Spleen (tissue), 11 donors: ENCODE data around the gene PTRH1. TPM values are rescaled to one million over a fixed set of nuclear protein-coding genes. Genes with fewer than 3 reads are reported as not detected.

Source experiments
- DNase-seq: peaks from one replicate; pipeline ENCODE4 v3.0.0-alpha.2; 2020
- H3K27ac ChIP-seq, 8 donors: fragments of 200-600 bp; sonication (generic) in 7 of 8; 1 replicate in 4 of 8; 2 replicates in 4 of 8; pipeline versions ENCODE4 v1.5.0 to v1.8.0; 2016 to 2021; ENCODE audit warnings: inconsistent platforms in 4 of 8, mild to moderate bottlenecking in 4 of 8, moderate library complexity in 1 of 8
- H3K27me3 ChIP-seq, 7 donors: fragments of 200-600 bp; sonication (generic) in 6 of 7; replicated peaks in 1 of 7; 1 replicate in 4 of 7; 2 replicates in 3 of 7; pipeline versions ENCODE4 v1.5.0 to v1.8.0; 2016 to 2021; ENCODE audit warnings: inconsistent platforms in 3 of 7, mild to moderate bottlenecking in 1 of 7
- H3K36me3 ChIP-seq, 6 donors: fragments of 200-600 bp; sonication (generic) in 5 of 6; 1 replicate in 4 of 6; 2 replicates in 2 of 6; pipeline versions ENCODE4 v1.5.0 to v1.8.0; 2016 to 2021; ENCODE audit warnings: inconsistent platforms in 2 of 6
- H3K4me1 ChIP-seq, 6 donors: fragments of 200-600 bp; sonication (generic) in 5 of 6; 1 replicate in 3 of 6; 2 replicates in 3 of 6; pipeline versions ENCODE4 v1.5.0 to v1.8.0; 2016 to 2021; ENCODE audit warnings: inconsistent platforms in 3 of 6
- H3K4me3 ChIP-seq, 8 donors: fragments of 200-600 bp; sonication (generic) in 7 of 8; 1 replicate in 4 of 8; 2 replicates in 4 of 8; pipeline versions ENCODE4 v1.5.0 to v1.8.0; 2016 to 2021; ENCODE audit warnings: inconsistent platforms in 4 of 8, mild to moderate bottlenecking in 4 of 8, moderate library complexity in 2 of 8
- H3K9me3 ChIP-seq, 8 donors: fragments of 200-600 bp; sonication (generic) in 7 of 8; 1 replicate in 4 of 8; 2 replicates in 4 of 8; pipeline versions ENCODE4 v1.5.0 to v1.8.0; 2016 to 2021; ENCODE audit warnings: inconsistent platforms in 4 of 8
- CTCF ChIP-seq, 11 experiments: fragments of 200-600 bp in 7 of 11; fragments of 450-650 bp in 4 of 11; sonication (generic) in 4 of 11; IDR thresholded peaks in 8 of 11; conservative IDR thresholded peaks in 3 of 11; 1 replicate in 7 of 11; 2 replicates in 4 of 11; pipeline versions ENCODE4 v1.4.0 to v1.8.0; 2016 to 2021; ENCODE audit warnings: antibody characterized with exemption in 11 of 11, inconsistent platforms in 4 of 11, mild to moderate bottlenecking in 1 of 11
- POLR2A ChIP-seq, 3 donors: fragments of 450-650 bp; IDR thresholded peaks; one replicate each; pipeline ENCODE4 v1.5.1; 2017; ENCODE audit warnings: antibody characterized with exemption in 3 of 3, mild to moderate bottlenecking in 1 of 3
- POLR2AphosphoS5 ChIP-seq, 3 donors: sonication (generic); formaldehyde crosslinking; IDR thresholded peaks; one replicate each; pipeline ENCODE4 v1.5.1; 2017; ENCODE audit warnings: antibody characterized with exemption in 3 of 3
- WGBS, 5 donors: extraction: QIAGEN DNeasy Blood & Tissue Kit in 3 of 5; methylation state at CpG; one replicate each; pipeline versions ENCODE4 v1.1.5 to v1.1.7; 2013 to 2018; 5-methylcytosine and 5-hydroxymethylcytosine counted together
- intact Hi-C: fragments of 100-400 bp; cut with DNase I; formaldehyde crosslinking; loops from one replicate; pipeline ENCODE4 v1.15.0; 2023; ENCODE audit warnings: low total_unique reads
- polyA plus RNA-seq, 3 donors: library from polyadenylated mRNA; stranded (reverse); fragments of 200-250 nt; gene quantifications; one replicate each; pipeline ENCODE4 v1.2.1, GENCODE V29; 2013
- total RNA-seq, 7 donors: library from RNA; depleted of rRNA in 3 of 7; stranded (reverse); fragments of >200 nt in 3 of 7; fragmentation: NEBNext Ultra II Directional in 4 of 7; extraction: Animal tissue kit (Norgen Biotek cat#: 25700) in 4 of 7; gene quantifications; one replicate each; pipeline versions ENCODE4 v1.1.0 to v1.2.1, GENCODE V29; 2016 to 2021
- donor health status: healthy with polysubstance abuse.
- donor health status: DM: no; HTN: no; CAD: no; lungs with moderate emphysema.
- donor health status: DM: no; HTN: no; CAD: no.
- donor health status: Bipolar disorder and iron deficiency.
- donor health status: healthy.
- donor health status: DM: no; HTN: no; CAD: no.
- donor health status: DM: yes; HTN: yes; CAD: no.

PTRH1 gene
- total and polyA plus RNA-seq, 10 donors = 7.4 to 17.9 (median 11.5) TPM

GRCh38 chr9:127676638-127677037, 38.8 kb downstream of the PTRH1 start:
- Histone ChIP-seq H3K36me3 (peaks cover 0 to 85% (median 32%) of the 10 kb centered on the region in 6 donors), H3K4me1 (peaks cover 0 to 3% (median 1%) of the 10 kb centered on the region in 6 donors), H3K4me3 (no peak overlapping the region), H3K27ac (no peak overlapping the region), H3K27me3 (no peaks in the 10 kb centered on the region), H3K9me3 (no peaks in the 10 kb centered on the region)
- no peak for TF ChIP-seq POLR2A (IDR thresholded peaks at IDR 0.05)
- TF ChIP-seq CTCF (IDR thresholded peaks at IDR 0.05 in 8 of 11, conservative IDR thresholded peaks at IDR 0.05 in 3 of 11) = no peak
- no peak for TF ChIP-seq POLR2AphosphoS5 (IDR thresholded peaks at IDR 0.05)
- WGBS, 5 donors = 83 to 94% (median 93%) methylated on average over 12 of the region's 12 CpGs
- DNase-seq = no peak
- intact Hi-C loops = no loop called here

- intact Hi-C loops = no loop called here
- H3K4me1 ChIP-seq = no peaks in the 10 kb centered on the region
- H3K27me3 ChIP-seq = no peaks in the 10 kb centered on the region
- no peak overlapping the region for H3K4me3 ChIP-seq
- no peak overlapping the region for H3K27ac ChIP-seq
- no peaks in the 10 kb centered on the region for H3K9me3 ChIP-seq
- DNase-seq = no peak
- H3K36me3 ChIP-seq = peaks cover 0 to 64% (median 19%) of the 10 kb centered on the region in 6 donors
- 84 to 91% (median 90%) methylated on average over 7 of the region's 7 CpGs for WGBS, 5 donors
- TF ChIP-seq CTCF (IDR thresholded peaks at IDR 0.05 in 8 of 11, conservative IDR thresholded peaks at IDR 0.05 in 3 of 11) (no peak), POLR2A (IDR thresholded peaks at IDR 0.05) (no peak), POLR2AphosphoS5 (IDR thresholded peaks at IDR 0.05) (no peak)
Measured at GRCh38 chr9:127673234-127673633, 42.2 kb downstream of the PTRH1 start.

GRCh38 chr9:127667906-127668305, 47.6 kb downstream of the PTRH1 start:
- peaks cover 0 to 51% (median 8%) of the 10 kb centered on the region in 6 donors for H3K36me3 ChIP-seq
- peaks cover 0 to 14% (median 2%) of the 10 kb centered on the region in 6 donors for H3K4me1 ChIP-seq
- no peaks in the 10 kb centered on the region for H3K9me3 ChIP-seq
- no peaks in the 10 kb centered on the region for H3K27me3 ChIP-seq
- H3K27ac ChIP-seq = no peak overlapping the region
- no peak for DNase-seq
- WGBS, 5 donors = 88 to 96% (median 94%) methylated on average over 18 of the region's 18 CpGs
- intact Hi-C loops = no loop called here
- no peak overlapping the region for H3K4me3 ChIP-seq
- TF ChIP-seq POLR2A (IDR thresholded peaks at IDR 0.05) (no peak), CTCF (IDR thresholded peaks at IDR 0.05 in 8 of 11, conservative IDR thresholded peaks at IDR 0.05 in 3 of 11) (no peak), POLR2AphosphoS5 (IDR thresholded peaks at IDR 0.05) (no peak)

GRCh38 chr9:127667127-127667844, 48.2 kb downstream of the PTRH1 start:
- no peaks in the 10 kb centered on the region for H3K27me3 ChIP-seq
- intact Hi-C loops = no loop called here
- WGBS, 5 donors = 68 to 87% (median 77%) methylated on average over 3 of the region's 3 CpGs
- no peak overlapping the region for H3K4me3 ChIP-seq
- no peaks in the 10 kb centered on the region for H3K9me3 ChIP-seq
- no peak overlapping the region for H3K27ac ChIP-seq
- H3K36me3 ChIP-seq = peaks cover 0 to 51% (median 7%) of the 10 kb centered on the region in 6 donors
- peaks cover 0 to 14% (median 2%) of the 10 kb centered on the region in 6 donors for H3K4me1 ChIP-seq
- DNase-seq = no peak
- TF ChIP-seq CTCF (IDR thresholded peaks at IDR 0.05 in 8 of 11, conservative IDR thresholded peaks at IDR 0.05 in 3 of 11) (no peak), POLR2A (IDR thresholded peaks at IDR 0.05) (no peak), POLR2AphosphoS5 (IDR thresholded peaks at IDR 0.05) (no peak)
